RKO (cell line): ENCODE measurements around the gene CHD6.

Experiments
- DNase-seq: peaks from one replicate; pipeline ENCODE4 v3.0.0-alpha.2; 2016; ENCODE audit warnings: low spot score

Gene CHD6

DNA sequence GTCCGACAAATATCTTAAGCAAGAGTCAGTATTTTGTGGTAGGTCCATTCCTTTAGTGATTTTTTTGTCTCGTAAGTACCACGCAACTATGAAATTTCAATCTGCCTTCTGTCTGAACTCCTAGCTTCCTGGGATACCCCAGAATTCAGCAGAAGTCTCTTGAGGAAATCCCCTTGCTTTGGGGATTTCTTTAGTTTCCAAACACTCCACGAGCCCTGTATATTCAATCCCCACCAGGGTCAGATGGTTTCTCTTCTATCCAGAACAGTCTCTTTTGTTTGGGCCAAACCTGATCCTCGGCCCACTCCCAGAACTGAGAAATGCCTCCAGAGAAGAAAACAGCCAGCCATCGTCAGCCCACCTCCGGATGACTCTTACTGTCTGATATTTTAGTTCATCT lies 113.0 kb downstream of the CHD6 start:
- DNase-seq, result no peak

DNA sequence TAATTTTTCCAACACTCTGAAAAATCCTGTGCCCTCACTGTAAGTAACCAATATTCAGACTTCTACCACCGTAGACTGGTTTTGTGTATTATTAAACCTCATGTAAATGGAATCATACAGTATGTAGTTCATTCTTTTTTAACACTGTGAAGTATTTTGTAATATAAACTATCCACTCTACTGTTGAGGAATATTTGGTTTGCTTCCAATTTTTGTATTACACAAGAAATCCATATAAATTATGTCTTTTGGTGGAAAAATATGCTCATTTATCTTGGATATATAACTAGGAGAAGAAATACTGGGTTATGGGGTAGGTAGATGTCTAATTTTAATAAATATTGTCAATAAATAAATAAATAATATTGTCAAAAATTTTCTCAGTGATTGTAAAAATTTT lies 116.8 kb downstream of the CHD6 start:
- no peak for DNase-seq

DNA sequence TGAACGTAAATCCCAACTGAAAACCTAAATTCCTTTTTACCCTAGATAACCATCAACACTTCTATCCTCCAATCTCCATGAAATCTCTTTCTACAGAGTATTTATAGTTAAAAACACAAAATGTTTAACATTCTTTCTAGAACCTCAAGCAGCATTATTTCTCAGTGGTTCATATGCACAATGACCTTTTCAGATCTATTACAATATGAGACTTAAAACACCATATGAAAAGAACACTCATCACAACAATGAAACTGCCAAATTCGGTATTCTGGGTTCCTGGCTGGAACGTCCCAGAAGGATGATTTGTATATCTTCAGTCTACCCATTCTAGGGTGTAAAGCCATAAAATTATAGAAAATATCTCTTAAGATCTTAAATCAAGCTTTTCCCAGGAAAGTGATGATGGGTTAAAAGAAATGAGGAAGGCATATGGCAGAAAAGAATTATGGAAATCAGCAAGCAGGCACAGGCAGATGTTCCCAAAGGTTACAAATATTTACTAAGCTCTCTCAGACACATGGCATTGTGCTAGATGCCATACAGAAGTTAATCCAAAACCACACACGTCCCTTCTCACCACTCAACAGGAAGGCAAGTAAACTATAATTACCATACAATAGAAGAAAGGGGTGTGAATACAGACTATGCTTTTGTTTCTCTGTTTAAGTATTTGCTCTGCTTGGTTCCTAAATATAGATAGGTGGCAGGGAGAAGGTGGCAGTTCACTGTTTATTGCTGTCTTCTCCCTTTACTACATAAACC lies 118.0 kb downstream of the CHD6 start:
- DNase-seq, result no peak

DNA sequence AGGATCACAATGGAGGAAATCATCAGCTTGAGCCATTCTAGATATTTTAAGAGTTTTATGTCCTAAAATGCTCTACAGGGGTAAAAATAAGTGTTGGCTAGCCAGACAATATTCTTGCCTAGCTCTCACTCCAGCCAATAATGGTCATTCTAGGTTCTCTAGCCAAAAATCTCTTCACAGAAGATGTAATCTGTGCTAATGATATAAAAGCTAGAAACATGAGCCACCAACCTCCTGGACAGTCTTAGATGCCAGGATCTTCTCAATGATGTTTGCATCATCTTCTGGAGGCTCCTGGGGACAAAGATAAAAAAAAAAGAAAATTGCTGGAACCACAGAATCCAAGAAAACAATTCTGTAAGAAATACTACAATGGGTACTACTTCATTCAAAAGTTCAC lies 119.1 kb downstream of the CHD6 start:
- no peak for DNase-seq

DNA sequence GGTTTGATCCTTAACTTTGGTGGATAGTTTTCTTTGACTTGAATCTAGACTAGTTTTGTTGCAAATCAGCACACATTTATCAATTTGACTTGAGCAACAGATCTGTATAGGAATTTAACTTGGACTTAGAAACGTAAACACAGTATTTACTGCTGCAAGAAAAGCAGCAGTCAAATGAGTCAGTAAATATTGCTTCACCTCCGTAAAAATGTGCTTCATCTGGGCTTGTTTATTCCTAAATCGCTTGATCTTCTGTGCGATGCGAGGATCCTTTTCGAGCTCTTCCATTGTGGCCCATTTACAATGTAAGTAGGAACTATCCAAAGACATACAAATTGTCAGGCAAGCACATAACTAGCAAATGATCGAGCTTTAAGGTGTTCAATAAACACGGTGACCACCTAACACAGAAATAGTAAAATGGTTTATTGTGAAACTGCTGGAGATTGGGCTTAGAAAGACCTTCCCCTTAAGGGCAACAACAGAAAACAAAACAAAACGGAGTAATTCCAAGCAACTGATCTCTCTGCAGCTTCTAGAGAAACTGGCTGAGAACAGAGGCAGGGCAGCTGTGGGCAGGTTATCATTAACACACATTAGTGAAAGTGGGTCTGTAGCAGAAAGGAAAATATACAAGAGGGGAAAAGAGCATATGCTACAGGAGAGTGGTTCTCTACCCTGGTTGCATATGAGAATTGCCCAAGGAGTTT lies 120.8 kb downstream of the CHD6 start:
- DNase-seq, result no peak

DNA sequence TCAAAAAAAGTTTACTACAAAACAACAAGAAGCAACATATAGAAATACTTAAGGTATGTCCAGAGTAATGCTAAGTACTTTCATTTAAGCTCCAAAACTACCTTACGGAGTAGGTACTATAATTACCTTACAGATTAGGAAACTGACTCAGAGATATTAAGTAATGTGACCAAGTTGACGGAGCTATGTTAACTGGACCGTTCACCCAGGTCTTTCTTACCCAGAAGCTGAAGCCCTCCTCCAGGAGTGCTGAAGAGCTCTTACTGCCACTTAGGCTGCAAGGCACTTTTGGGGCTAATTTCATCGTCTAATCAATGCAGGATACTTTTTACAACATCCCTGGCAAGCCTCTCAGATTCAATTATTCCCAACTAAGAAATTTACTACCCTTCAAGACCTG lies 123.7 kb downstream of the CHD6 start:
- no peak for DNase-seq

DNA sequence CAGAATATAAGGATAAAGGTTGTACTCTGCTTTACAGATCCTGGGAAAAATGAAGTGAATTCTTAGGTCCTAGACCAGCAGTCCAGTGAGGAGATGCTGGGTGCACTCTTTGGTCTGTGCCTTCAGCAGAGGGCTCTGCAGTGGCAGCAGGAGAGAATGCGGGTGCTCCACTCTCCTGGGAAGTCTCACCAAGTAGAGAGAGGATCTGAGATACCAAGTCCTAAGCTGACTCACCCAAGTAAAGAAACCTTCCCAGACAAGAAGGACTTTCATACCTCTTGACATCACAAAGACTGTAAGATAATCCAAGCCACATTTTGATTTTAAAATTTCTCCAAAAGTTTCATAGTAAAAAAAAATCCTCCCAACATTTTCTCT lies 134.6 kb downstream of the CHD6 start:
- DNase-seq, result no peak

DNA sequence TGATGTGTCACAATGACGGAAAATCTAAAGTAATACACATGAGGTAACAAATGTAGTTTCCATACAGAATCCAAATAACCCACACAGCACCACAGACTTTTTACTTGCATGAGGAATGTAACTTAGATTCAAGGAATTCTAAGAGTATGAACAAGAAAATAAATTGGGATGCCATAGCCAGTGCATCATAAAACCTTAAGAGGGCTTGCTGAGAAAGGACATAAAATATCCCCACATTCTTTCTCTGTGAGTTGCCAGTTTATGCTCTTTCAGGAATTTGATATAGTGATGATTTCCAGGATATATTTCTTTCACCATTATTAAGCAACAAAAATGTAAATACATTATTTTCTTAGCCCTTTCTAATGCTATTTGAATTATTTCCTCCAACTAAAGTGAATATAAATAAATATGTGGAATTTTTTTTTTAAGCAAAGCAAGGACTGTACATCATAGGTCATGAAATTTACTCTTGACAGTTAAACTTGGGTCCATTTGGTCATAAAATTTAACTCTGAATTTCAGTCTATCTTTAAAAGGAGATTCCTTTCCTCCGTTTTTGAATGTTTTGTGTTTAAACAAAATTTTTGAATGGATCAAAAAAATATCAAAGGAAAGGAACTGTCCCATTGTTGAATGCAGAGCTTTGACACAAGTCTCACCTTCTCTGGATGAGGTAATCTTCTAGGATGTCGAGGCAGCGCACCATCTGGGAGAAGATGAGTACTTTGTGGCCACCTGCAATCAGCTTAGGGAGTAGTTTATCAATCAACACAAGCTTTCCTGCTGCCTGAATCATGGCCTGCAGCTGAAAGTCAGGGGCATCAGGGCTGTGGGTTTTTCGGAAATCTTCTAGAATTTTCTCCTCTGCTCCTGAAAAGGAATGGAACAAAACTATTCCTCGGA lies 135.3 kb downstream of the CHD6 start:
- DNase-seq, result peak; percentile 28

DNA sequence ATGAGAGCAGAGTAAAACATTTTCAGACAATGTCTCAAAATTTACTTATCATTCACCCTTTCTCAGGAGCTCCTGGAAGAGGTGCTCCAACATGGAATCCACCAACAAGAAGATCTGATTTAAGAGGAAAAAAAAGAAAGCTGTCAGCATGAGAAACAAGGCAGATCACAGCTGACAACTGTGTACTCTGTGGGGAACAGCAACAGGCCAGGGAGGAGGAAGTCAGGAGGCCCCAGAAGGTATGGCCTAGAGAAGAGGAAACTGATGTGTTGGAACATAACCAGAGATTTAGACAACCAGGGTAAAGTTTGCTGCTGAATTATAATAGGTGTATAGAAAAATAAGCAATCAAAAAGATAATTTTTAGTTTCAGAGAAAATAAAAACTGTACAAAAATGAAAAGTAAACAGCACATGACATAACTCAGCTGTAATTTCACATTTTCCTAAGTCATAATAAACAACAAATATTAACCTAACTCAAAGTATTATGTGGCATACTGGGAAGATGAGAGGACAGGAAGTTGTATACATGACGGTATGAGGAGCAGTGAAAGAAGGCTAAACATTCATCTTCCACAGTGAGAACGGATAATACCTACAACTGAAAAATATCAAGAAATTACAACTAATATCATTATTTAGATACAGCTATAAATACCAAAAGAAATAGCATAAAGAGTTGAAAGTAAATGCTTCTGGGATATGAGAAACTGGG lies 138.0 kb downstream of the CHD6 start:
- DNase-seq, result no peak

DNA sequence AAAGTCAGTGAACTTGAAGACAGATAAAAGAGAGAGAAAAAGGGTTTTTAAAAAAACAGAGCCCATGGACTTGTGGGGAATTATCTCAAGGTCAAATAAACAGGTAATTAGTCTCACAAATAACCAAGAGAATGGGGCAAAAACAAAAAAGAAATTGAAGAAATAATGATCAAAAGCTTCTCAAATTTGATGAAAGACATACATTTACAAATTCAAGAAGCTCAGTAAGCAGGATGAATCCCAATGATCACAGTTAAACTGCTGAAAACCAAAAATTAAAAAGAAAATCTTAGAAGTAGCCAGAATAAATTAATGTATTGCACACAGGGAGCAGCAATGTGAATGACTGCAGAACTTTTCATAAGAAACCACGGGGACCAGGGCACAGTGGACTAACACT lies 139.1 kb downstream of the CHD6 start:
- DNase-seq, result no peak

DNA sequence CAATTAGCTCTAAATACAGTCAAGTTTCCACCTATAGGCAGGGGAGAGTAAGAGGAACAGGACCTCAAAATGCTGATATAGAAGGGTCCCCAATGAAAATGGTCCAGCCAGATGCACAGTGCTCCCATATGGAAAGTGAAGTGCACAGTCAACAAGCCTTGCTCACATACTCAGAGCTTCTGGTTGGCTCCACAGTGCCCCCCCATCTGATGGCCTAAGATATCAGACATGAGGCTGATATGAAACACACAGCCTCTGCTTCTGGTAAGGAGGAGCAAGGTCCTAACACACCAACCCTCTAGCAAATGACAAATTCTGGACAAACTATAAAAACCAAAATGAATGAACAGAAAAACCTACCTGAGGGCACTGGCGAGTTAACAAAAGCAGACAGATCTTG lies 140.2 kb downstream of the CHD6 start:
- no peak for DNase-seq

DNA sequence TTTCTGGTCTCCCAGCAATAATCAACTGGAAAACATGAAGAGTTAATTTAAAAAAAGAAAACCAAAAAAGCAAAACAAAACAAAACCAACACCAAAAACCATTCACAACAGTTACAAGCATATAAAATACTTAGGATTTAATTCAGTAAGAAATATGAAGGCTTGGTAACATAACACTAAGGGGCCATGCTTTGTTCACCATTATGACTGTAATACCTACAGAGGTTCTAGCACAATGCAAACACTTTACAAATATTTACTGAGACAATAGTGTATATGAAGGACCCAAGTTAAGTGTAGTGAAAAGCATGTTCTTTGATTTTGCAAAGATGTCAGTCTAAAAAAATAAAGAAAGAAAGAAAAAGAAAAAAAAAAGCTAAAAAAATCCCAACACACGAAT lies 141.7 kb downstream of the CHD6 start:
- no peak for DNase-seq

DNA sequence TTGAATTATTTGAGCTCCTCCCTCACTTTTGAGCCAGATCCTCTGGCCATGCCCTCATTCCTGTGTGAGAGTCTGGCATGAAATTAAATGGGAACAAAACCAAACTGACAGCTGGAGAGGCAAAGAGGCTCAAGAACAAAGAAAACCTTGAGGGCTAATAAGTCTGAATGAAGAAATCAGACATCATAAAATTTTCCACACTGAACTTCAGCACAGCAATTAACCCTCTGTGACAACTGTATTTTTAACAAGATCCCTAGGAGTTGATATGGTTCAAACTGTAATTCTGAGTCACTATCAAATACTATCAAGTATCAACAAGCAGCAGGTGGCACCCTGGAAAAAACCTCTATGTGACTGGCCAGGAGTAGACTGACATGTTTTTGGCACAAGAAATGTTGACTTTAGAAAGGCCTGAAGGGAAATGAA lies 142.2 kb downstream of the CHD6 start:
- no peak for DNase-seq

DNA sequence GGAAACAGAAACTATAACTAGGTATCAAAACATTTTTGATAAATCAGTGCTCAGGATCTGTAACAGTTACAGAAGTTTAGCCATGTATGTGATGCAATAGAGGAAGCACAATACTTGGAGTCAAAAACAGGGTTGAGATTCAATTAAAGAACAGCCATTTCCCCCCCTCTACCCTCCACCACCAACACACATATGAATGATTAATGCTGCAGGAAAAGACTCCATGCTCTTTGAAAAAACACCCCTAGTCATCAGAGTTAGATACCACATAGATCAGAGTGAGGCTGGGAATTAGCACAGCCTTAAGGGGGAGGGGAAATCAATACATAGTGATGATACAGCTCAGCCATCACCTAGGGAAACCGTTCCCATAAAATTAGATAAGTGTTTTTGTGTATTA lies 142.7 kb downstream of the CHD6 start:
- DNase-seq, result no peak

DNA sequence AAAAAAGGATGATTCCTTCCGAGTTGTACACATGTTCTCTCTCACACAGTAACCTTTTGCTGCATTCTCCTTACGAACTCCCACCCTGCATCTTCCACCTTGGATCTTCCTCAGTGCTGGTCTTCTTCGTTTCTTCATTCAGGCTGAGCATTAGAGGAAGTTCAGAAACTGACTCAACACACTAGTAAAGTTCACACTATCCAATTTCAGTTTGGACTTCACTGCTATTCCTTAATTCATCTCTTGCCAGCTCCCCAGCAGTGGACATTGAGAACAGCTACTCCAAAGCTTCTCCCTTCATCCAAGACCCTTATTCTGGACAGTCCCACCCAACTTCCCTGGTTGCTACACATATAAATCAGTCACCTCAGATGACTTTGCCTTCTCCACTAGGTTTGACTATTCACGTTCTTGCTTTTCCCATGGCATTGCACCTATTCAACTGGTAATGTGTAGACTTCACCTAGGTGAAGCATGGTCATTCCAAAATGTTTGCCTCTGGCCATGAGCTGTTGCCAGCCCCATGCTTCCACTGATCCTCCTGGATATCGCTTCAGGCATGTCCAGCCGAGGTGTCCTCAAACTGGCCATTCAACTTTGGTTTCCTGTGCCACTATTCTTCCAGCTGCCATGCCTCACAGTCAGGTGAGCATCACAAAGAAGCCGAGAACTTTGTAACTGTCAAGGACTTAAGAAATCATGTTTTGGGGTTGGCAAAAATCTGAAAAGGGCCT lies 147.6 kb downstream of the CHD6 start:
- DNase-seq, result no peak

DNA sequence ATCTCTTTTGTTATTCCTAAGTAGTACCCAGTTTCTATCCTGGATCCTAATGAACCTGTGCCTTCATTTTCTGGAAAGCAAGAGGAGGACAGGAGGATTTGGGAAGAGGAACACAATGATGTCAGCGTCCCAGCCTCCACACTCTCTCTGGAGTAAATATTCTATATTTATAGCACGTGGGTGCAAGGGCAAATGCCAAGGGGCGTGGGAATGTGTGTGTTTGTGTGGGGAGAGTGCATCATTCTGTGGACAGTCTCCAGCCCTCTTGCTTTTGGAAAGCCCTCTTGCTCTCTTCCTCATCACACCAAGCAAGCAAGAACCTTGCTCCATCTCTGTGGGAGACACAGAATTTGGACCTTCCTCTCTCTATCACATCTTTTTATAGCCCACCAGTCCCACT lies 148.3 kb downstream of the CHD6 start:
- no peak for DNase-seq

DNA sequence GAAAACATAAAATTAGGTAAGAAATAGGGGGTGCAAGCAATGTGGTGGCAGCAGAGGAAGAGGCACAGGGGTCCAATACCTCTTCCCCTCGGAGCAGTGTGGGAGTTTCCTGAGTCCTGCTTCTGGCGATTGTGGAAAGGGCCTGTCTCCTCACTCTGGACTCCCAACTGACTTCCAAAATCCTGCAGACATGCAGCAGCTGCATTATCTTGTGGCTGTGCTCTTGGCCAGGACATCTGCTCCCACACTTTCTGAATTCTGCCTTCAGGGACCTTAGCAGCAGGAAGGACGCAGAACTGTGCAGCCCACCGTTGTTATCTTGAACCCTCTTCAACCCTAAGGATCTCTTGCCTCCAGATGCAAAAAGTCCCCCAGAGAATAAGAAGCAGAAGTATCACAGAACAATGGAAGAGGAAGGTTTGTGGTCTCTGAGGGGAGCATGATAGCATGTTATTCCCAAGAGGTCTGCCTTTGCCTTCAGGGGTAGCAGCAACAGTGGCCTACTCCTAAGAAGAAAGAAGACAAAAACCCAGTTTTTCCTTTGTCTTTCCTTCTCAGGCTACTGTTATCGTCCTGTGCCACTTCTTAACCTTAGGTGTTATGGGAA lies 149.1 kb downstream of the CHD6 start:
- DNase-seq, result no peak

DNA sequence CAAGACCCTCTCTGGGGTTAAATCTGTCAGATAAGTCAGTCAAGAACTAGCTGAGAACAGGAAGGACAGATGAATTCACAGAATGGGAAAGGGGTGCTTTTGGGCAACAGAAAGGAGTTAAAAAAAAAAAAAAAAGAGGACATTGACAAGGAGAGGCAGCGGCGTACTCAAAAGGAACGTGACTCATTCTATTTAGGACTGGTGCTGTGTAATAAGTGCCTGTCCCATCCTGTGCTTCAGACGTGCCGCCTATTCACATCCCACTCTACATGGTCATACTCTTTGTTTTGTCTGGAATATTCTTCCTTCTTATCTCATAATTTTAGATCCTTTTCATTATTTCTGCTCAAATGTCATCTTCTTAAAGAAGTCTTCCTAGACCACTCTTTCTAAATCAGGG lies 150.5 kb downstream of the CHD6 start:
- peak; percentile 20 for DNase-seq

DNA sequence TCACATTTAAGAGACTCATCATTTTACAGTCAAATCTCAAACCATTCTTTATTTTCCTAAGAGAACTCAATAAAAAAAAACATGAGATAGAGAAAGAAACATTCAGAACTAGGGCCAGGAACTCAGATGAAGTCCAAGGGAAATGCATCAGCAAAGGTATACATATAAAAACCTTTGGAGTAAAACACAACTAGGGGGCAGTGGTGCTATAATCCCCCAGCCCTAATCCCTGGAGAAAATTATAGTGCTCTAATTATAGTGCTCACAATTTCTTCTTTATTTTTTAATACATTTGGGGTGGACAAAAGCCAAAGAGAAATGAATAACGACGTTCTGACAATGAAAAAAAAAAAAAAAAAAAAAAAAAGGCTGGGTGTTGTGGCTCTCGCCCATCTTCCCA lies 151.0 kb downstream of the CHD6 start:
- DNase-seq, result no peak

DNA sequence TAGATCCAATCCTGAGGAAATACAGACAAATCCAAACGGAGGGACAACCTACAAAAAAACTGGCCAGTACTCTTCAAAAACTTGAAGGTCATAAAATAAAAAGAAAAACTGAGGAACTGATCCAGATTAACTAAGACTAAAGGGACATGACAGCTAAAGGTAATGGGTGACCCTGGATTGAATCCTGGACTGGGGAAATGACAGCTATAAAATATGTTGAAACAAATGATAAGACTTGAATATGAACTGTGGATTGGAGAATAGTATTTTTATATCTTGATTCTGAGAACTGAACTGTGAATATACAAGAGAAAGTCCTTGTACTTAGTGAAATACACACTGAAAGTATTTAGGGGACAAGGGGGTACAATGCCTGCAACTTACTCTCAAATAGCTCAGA lies 154.6 kb downstream of the CHD6 start:
- no peak for DNase-seq
